ENCODE data around the gene C16orf78.

GRCh38 chr16:49369651-49370611 lies 3.7 kb upstream of the C16orf78 start:
- TF ChIP-seq CTCF (IDR thresholded peaks at IDR 0.05) (no peak), EZH2 (IDR thresholded peaks at IDR 0.05) (no peak), EZH2phosphoT487 (IDR thresholded peaks at IDR 0.05) (no peak)

Measured in neural progenitor cell (in vitro differentiated cells).